ENCODE measurements around the gene GYPC.
"Not testable (repeated sequence)": the region's sequence is repeated elsewhere in the genome, so short reads cannot be mapped to it uniquely, and the experiment has no call there.

The GYPC gene

GRCh38 chr2:126714191-126714965, 58.4 kb downstream of the GYPC start:
- Histone ChIP-seq H3K4me1 (peaks cover 7% of the 10 kb centered on the region), H3K9ac (no peak overlapping the region), H3K9me3 (ENCODE audit: control insufficient read depth, low read length) (no peaks in the 10 kb centered on the region), H3K4me3 (ENCODE audit: low read depth, low read length) (no peak overlapping the region), H3K27ac (peak overlapping the region; percentile 27), H3K27me3 (ENCODE audit: control insufficient read depth, insufficient read depth, low read length) (no peaks in the 10 kb centered on the region), H3K4me2 (ENCODE audit: low read length) (no peak overlapping the region), H3K36me3 (ENCODE audit: control insufficient read depth, insufficient read depth, low read length) (no peaks in the 10 kb centered on the region), H2AFZ (peak overlapping the region; percentile 77), H3K79me2 (no peaks in the 10 kb centered on the region)
- TF ChIP-seq CTCF (IDR thresholded peaks at IDR 0.05), result no peak

DNA sequence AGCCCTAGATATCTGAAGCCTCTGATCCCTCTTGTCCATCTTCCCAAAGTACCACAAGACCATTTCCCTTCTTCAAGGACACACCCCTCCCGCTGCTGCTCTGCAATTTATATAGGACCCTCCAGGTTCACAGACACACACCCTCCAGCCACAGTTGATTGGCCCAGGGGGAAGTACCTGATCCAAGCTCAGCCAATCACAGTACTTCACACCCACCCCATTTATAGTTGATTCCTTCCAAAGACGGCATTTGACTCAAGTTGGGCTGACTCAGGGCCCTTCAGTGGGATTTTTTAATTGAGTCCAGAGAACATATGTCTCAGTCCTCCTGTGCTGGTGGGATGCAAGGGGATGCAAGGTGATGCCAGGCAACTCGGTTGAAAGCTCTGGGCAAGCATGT, 59.2 kb downstream of the GYPC start:
- H3K36me3 ChIP-seq (ENCODE audit: control insufficient read depth, insufficient read depth, low read length), result no peaks in the 10 kb centered on the region
- H3K9me3 ChIP-seq (ENCODE audit: control insufficient read depth, low read length), result no peaks in the 10 kb centered on the region
- H3K79me2 ChIP-seq, result no peaks in the 10 kb centered on the region
- no peak overlapping the region for H3K27ac ChIP-seq
- H3K27me3 ChIP-seq (ENCODE audit: control insufficient read depth, insufficient read depth, low read length), result no peaks in the 10 kb centered on the region
- H3K4me2 ChIP-seq (ENCODE audit: low read length), result no peak overlapping the region
- TF ChIP-seq CTCF (IDR thresholded peaks at IDR 0.05), result no peak
- no peak overlapping the region for H3K9ac ChIP-seq
- no peak overlapping the region for H2AFZ ChIP-seq
- no peak overlapping the region for H3K4me3 ChIP-seq (ENCODE audit: low read depth, low read length)
- peaks cover 14% of the 10 kb centered on the region for H3K4me1 ChIP-seq

DNA sequence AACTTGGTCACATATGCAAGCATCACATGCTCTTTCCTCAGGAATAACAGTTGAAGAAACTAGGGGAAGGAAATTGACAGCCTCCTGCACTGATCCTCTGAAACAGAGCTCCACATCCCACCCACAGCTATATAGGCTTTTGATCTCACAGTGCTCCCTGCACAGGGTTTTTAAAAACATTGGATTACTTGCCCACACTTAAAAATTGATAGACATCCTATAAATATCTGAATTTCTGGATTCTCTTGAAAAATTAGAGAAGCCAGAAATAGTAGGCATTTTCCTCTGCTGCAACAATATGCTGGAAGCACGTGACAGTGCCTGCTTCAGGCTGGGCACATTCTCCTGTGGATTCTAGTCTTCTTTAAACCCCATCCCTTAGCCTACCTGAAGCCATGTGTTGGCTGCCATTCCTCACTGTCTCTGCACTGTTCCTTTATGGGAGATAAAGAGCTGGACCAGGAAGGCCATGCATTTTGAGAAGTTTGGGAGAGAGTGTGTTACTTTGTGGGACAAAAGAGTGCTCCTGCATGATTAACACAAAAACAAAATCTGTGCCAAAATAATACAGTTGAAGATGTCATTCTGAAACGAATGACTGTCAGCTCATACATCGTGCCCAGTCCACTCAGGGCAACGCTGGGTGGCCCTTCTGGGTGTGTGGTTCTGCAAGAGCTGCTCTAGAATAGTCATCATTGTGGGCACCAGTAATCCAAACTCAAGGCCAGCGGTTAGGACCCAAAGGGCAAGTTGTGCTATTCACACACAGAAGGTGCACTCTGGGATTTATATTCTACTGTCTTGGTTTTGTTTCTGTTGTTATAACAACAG, 59.8 kb downstream of the GYPC start:
- H3K4me2 ChIP-seq (ENCODE audit: low read length), result no peak overlapping the region

DNA sequence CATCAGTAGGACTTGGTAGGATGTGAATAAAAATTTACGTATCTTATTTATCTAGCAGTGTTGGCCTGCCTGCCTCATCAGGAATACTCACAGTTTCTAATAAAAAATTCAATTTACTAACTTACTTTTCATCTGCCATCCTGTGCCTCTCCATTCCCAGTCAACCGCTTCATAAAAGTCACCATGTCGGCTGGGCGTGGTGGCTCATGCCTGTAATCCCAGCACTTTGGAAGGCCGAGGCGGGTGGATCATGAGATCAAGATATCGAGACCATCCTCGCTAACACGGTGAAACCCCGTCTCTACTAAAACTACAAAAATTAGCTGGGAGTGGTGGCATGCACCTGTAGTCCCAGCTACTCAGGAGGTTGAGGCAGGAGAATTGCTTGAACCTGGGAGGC, 61.3 kb downstream of the GYPC start:
- not testable (repeated sequence) for H3K79me2 ChIP-seq; H3K4me2 ChIP-seq (ENCODE audit: low read length); H2AFZ ChIP-seq; H3K9ac ChIP-seq; H3K4me3 ChIP-seq (ENCODE audit: low read depth, low read length); H3K9me3 ChIP-seq (ENCODE audit: control insufficient read depth, low read length); H3K36me3 ChIP-seq (ENCODE audit: control insufficient read depth, insufficient read depth, low read length); H3K27ac ChIP-seq; H3K27me3 ChIP-seq (ENCODE audit: control insufficient read depth, insufficient read depth, low read length)
- H3K4me1 ChIP-seq, result peaks cover 16% of the 10 kb centered on the region

More for the DNA sequence above, 59.8 kb downstream of the GYPC start:
- no peak overlapping the region for H3K27ac ChIP-seq
- H3K79me2 ChIP-seq, result no peaks in the 10 kb centered on the region
- no peaks in the 10 kb centered on the region for H3K9me3 ChIP-seq (ENCODE audit: control insufficient read depth, low read length)
- no peak overlapping the region for H2AFZ ChIP-seq
- no peak overlapping the region for H3K9ac ChIP-seq
- H3K4me3 ChIP-seq (ENCODE audit: low read depth, low read length), result no peak overlapping the region
- H3K27me3 ChIP-seq (ENCODE audit: control insufficient read depth, insufficient read depth, low read length), result no peaks in the 10 kb centered on the region
- H3K36me3 ChIP-seq (ENCODE audit: control insufficient read depth, insufficient read depth, low read length), result no peaks in the 10 kb centered on the region
- no peak for TF ChIP-seq CTCF (IDR thresholded peaks at IDR 0.05)
- H3K4me1 ChIP-seq, result peaks cover 16% of the 10 kb centered on the region

DNA sequence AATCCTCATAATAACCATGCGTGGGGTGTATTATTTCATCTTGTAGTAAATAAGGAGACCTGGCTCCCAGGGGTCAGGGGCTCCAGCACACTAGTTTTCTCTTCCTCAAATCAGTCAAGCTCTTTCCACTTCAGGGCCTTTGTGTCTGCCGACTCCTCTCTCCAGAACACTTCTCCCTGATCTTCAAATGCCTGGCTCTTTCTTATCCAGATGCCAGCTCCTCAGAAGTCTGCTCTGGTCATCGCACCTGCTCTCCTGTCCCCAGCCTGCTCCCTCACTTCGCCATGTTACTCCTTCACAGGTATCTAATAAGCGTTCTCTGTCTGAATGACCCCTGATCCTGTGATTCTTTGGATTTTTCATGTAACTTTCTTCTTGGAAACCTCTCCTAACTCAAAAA, 62.0 kb downstream of the GYPC start:
- Histone ChIP-seq H3K9me3 (ENCODE audit: control insufficient read depth, low read length) (no peaks in the 10 kb centered on the region), H3K4me1 (peaks cover 16% of the 10 kb centered on the region), H3K27me3 (ENCODE audit: control insufficient read depth, insufficient read depth, low read length) (no peaks in the 10 kb centered on the region), H3K9ac (no peak overlapping the region), H3K36me3 (ENCODE audit: control insufficient read depth, insufficient read depth, low read length) (no peaks in the 10 kb centered on the region), H3K79me2 (no peaks in the 10 kb centered on the region), H3K4me3 (ENCODE audit: low read depth, low read length) (no peak overlapping the region), H2AFZ (peak overlapping the region; percentile 40), H3K4me2 (ENCODE audit: low read length) (no peak overlapping the region), H3K27ac (no peak overlapping the region)
- TF ChIP-seq CTCF (IDR thresholded peaks at IDR 0.05), result no peak

All from parathyroid adenoma (tissue), 2 donors.